H1 (cell line): Measurements from ENCODE around the gene MOGAT3. TPM values are rescaled to one million over a fixed set of nuclear protein-coding genes. Genes with fewer than 3 reads are reported as not detected.
A peak's percentile ranks its signal among the peaks of the same experiment; 100 is the strongest.

Source experiments
- CTCF ChIA-PET: fragments of 300-600 bp; sonication (Branson Sonifier 250); formaldehyde crosslinking; loops from one replicate; lab custom pipeline; 2021; ENCODE audit not compliant: partially characterized antibody; lab: Charles Lee
- POLR2A ChIA-PET: fragments of 300-600 bp; sonication (Branson Sonifier 250); formaldehyde crosslinking; loops from one replicate; lab custom pipeline; 2021; ENCODE audit warnings: inconsistent platforms; ENCODE audit not compliant: partially characterized antibody; lab: Charles Lee
- DNase-seq, 2 experiments: peaks; one replicate each; pipeline versions ENCODE4 v3.0.0 to v3.0.0-alpha.2; 2010 to 2022; ENCODE audit warnings: low spot score in 2 of 2, low read depth in 1 of 2, mixed read lengths in 1 of 2
- FAIRE-seq: peaks from 2 replicates; lab custom pipeline; 2011; peaks lifted over from hg19 to GRCh38; lab: Jason Lieb, UNC
- H2AFZ ChIP-seq: 2 replicates; pipeline ENCODE4 v1.8.1; 2012; ENCODE audit warnings: low read length, inconsistent platforms
- H2AK5ac ChIP-seq: 2 replicates; pipeline ENCODE4 v1.6.1; 2013; ENCODE audit warnings: low read depth, low read length
- H2BK120ac ChIP-seq: replicated peaks from 2 replicates; pipeline ENCODE3; 2013; ENCODE audit warnings: low read depth, low read length, inconsistent platforms
- H2BK12ac ChIP-seq: 2 replicates; pipeline ENCODE4 v1.6.1; 2013; ENCODE audit warnings: low read depth, low read length
- H2BK15ac ChIP-seq: 2 replicates; pipeline ENCODE4 v1.6.1; 2013; ENCODE audit warnings: low read length
- H2BK20ac ChIP-seq: 2 replicates; pipeline ENCODE4 v1.6.1; 2013; ENCODE audit warnings: low read length
- H2BK5ac ChIP-seq: 2 replicates; pipeline ENCODE4 v1.6.1; 2013; ENCODE audit warnings: low read depth, low read length
- H3K14ac ChIP-seq: 2 replicates; pipeline ENCODE4 v1.6.1; 2013; ENCODE audit warnings: inconsistent platforms; ENCODE audit not compliant: insufficient read length
- H3K18ac ChIP-seq: 2 replicates; pipeline ENCODE4 v1.6.1; 2013; ENCODE audit warnings: low read length; ENCODE audit errors: extremely low read depth
- H3K23ac ChIP-seq: 2 replicates; pipeline ENCODE4 v1.6.1; 2013; ENCODE audit warnings: inconsistent platforms; ENCODE audit not compliant: insufficient read length
- H3K23me2 ChIP-seq: 2 replicates; pipeline ENCODE4 v1.6.1; 2013; ENCODE audit warnings: low read depth, low read length
- H3K27ac ChIP-seq: 2 replicates; pipeline ENCODE4 v1.6.1; 2011; ENCODE audit warnings: low read depth, low read length, inconsistent platforms
- H3K27me3 ChIP-seq, 4 experiments: replicated peaks in 1 of 4; 1 replicate in 1 of 4; 2 replicates in 3 of 4; pipeline versions ENCODE4 v1.6.1 to v1.8.1; 2011 to 2013; ENCODE audit warnings: low read length in 3 of 4, mild to moderate bottlenecking in 3 of 4, inconsistent platforms in 2 of 4, mixed read lengths in 2 of 4, moderate library complexity in 1 of 4; ENCODE audit not compliant: control insufficient read depth in 3 of 4, insufficient read depth in 3 of 4; ENCODE audit errors: extremely low read depth in 1 of 4
- H3K36me3 ChIP-seq, 4 experiments: 2 replicates each; pipeline versions ENCODE4 v1.6.1 to v1.8.1; 2011 to 2013; ENCODE audit warnings: mild to moderate bottlenecking in 4 of 4, low read length in 3 of 4, moderate library complexity in 2 of 4, control low read depth in 1 of 4, inconsistent platforms in 1 of 4; ENCODE audit not compliant: insufficient read depth in 4 of 4, control insufficient read depth in 2 of 4
- H3K4ac ChIP-seq: replicated peaks from 2 replicates; pipeline ENCODE3; 2013; ENCODE audit warnings: low read length, low read depth, mixed read lengths, inconsistent platforms; ENCODE audit not compliant: insufficient read length
- H3K4me1 ChIP-seq, 4 experiments: replicated peaks in 1 of 4; 1 replicate in 1 of 4; 2 replicates in 3 of 4; pipeline versions ENCODE4 v1.6.1 to v1.8.1; 2011 to 2013; ENCODE audit warnings: low read length in 3 of 4, inconsistent platforms in 2 of 4, mixed read lengths in 1 of 4; ENCODE audit not compliant: insufficient read depth in 4 of 4, control insufficient read depth in 3 of 4
- H3K4me2 ChIP-seq, 2 experiments: 2 replicates each; pipeline versions ENCODE4 v1.6.1 to v1.8.1; 2011 to 2013; ENCODE audit warnings: low read depth in 2 of 2, low read length in 2 of 2, control low read depth in 1 of 2, inconsistent platforms in 1 of 2, mild to moderate bottlenecking in 1 of 2; ENCODE audit not compliant: insufficient read depth in 1 of 2
- H3K4me3 ChIP-seq, 4 experiments: fragments of 200-600, 300-600 bp in 1 of 4; sonication (generic), shearing (Covaris generic), sonication (Bioruptor Twin) in 1 of 4; 2 replicates each; pipeline versions ENCODE4 v1.5.1 to v1.8.1; 2011 to 2016; ENCODE audit warnings: low read length in 4 of 4, low read depth in 3 of 4, control low read depth in 2 of 4, inconsistent platforms in 2 of 4, mild to moderate bottlenecking in 2 of 4, mixed read lengths in 1 of 4, moderate library complexity in 1 of 4; ENCODE audit not compliant: insufficient read depth in 2 of 4; ENCODE audit errors: extremely low read depth in 1 of 4
- H3K56ac ChIP-seq: replicated peaks from 2 replicates; pipeline ENCODE3; 2013; ENCODE audit warnings: low read depth, mild to moderate bottlenecking, mixed read lengths, low read length, inconsistent platforms; ENCODE audit not compliant: insufficient read length
- H3K79me1 ChIP-seq: 2 replicates; pipeline ENCODE4 v1.6.1; 2013; ENCODE audit warnings: low read depth, low read length, control low read depth
- H3K79me2 ChIP-seq, 2 experiments: 2 replicates each; pipeline versions ENCODE4 v1.6.1 to v1.8.1; 2012 to 2013; ENCODE audit warnings: low read length in 2 of 2, mild to moderate bottlenecking in 2 of 2, inconsistent platforms in 1 of 2; ENCODE audit not compliant: insufficient read depth in 2 of 2, control insufficient read depth in 1 of 2
- H3K9ac ChIP-seq, 4 experiments: replicated peaks in 1 of 4; 1 replicate in 1 of 4; 2 replicates in 3 of 4; pipeline versions ENCODE4 v1.6.1 to v1.8.1; 2011 to 2013; ENCODE audit warnings: low read depth in 3 of 4, low read length in 3 of 4, control low read depth in 2 of 4, mild to moderate bottlenecking in 2 of 4, moderate library complexity in 2 of 4, inconsistent platforms in 1 of 4; ENCODE audit errors: extremely low read depth in 1 of 4
- H3K9me3 ChIP-seq, 2 experiments: 2 replicates each; pipeline versions ENCODE4 v1.6.1 to v1.8.1; 2012 to 2013; ENCODE audit warnings: mild to moderate bottlenecking in 2 of 2, moderate library complexity in 2 of 2, control low read depth in 1 of 2, inconsistent platforms in 1 of 2, low read depth in 1 of 2, low read length in 1 of 2, mixed read lengths in 1 of 2; ENCODE audit not compliant: insufficient read depth in 2 of 2
- H4K20me1 ChIP-seq, 2 experiments: replicated peaks in 1 of 2; 2 replicates each; pipeline versions ENCODE3 to v1.8.1; 2011 to 2013; ENCODE audit warnings: inconsistent platforms in 2 of 2, low read length in 2 of 2, mild to moderate bottlenecking in 1 of 2; ENCODE audit not compliant: insufficient read depth in 2 of 2, control insufficient read depth in 1 of 2
- H4K5ac ChIP-seq: 2 replicates; pipeline ENCODE4 v1.6.1; 2013; ENCODE audit warnings: low read length, low read depth, mixed read lengths, inconsistent platforms; ENCODE audit not compliant: insufficient read length
- H4K8ac ChIP-seq: 2 replicates; pipeline ENCODE4 v1.8.0; 2013; ENCODE audit warnings: mild to moderate bottlenecking, moderate library complexity, low read length, inconsistent platforms; ENCODE audit not compliant: insufficient read depth; ENCODE audit errors: extremely low read depth
- H4K91ac ChIP-seq: replicated peaks from 2 replicates; pipeline ENCODE3; 2013; ENCODE audit warnings: low read length, mixed read lengths, inconsistent platforms; ENCODE audit not compliant: insufficient read length
- HDAC2 ChIP-seq, 2 experiments: fragments of 300-600 bp in 1 of 2; sonication (generic) in 1 of 2; IDR thresholded peaks; 2 replicates each; pipeline ENCODE4 v1.6.1; 2011 to 2012; ENCODE audit warnings: low read depth in 2 of 2, low read length in 2 of 2, mild to moderate bottlenecking in 2 of 2, moderate library complexity in 2 of 2, borderline replicate concordance in 1 of 2, inconsistent platforms in 1 of 2
- SIX5 ChIP-seq: IDR thresholded peaks from 2 replicates; pipeline ENCODE4 v1.6.1; 2011; ENCODE audit warnings: mild to moderate bottlenecking, low read depth, low read length
- TAF7 ChIP-seq: optimal IDR thresholded peaks from 2 replicates; pipeline ENCODE3; 2011; ENCODE audit warnings: low read depth, mild to moderate bottlenecking, inconsistent platforms, low read length, moderate library complexity, borderline replicate concordance
- WGBS, 2 experiments: shearing (Covaris generic) in 1 of 2; methylation state at CpG; one replicate each; pipeline versions ENCODE4 v1.1.6 to v1.1.7; 2013 to 2015; ENCODE audit warnings: low lambda C conversion rate in 2 of 2, mixed read lengths in 2 of 2, inconsistent platforms in 1 of 2, low coverage in 1 of 2, missing lambda C conversion rate in 1 of 2; ENCODE audit not compliant: insufficient replicate concordance in 2 of 2, insufficient coverage in 1 of 2, insufficient read length in 1 of 2; ENCODE audit errors: extremely low coverage in 1 of 2, missing lambda C conversion rate in 1 of 2; 5-methylcytosine and 5-hydroxymethylcytosine counted together
- polyA plus RNA-seq, 7 experiments: library from polyadenylated mRNA; depleted of rRNA in 3 of 7; stranded (reverse) in 5 of 7; unstranded in 2 of 7; fragments of >200 nt in 5 of 7; fragments of 200-250 nt in 2 of 7; gene quantifications; 1 replicate in 5 of 7; 2 replicates in 1 of 7; 4 replicates in 1 of 7; pipeline versions ENCODE4 v1.2.1 to v1.2.3, GENCODE V29; 2011 to 2013; ENCODE audit warnings: missing spikeins in 2 of 7, mixed read lengths in 2 of 7
- total RNA-seq: library from RNA; stranded (reverse); fragmentation: NEBNext Ultra II Directional; extraction: Animal tissue kit (Norgen Biotek cat#: 25700); gene quantifications from 2 replicates; pipeline ENCODE4 v1.2.1, GENCODE V29; 2021

MOGAT3 gene
- total and polyA plus RNA-seq, 2 of the 8 experiments (the other 6 are each of a cell fraction or from before 2014, with no cell fraction given): 0.21 to 0.82 TPM

DNA sequence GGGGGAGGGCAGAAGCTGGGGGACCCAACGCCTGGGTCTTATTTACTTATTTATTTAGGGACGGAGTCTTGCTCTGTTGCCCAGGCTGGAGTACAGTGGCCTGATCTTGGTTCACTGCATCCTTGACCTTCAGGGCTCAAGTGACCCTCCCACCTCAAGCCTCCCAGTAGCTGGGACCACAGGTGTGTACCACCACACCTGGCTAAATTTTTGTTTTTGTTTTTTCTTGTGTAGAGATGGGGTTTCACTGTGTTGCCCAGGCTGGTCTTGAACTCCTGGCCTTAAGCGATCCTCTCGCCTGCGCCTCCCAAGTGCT lies 1.7 kb upstream of the MOGAT3 start:
- POLR2A ChIA-PET: interaction anchor here (1.0 to 4.5 kb wide), 7 partner anchors 10 to 96 kb away, joined by 3 to 17 read pairs (median 6); partner anchors contain the start of genes PLOD3 and ZNHIT1
- peak overlapping the region; percentile 52; the same call in 1 of the 2 replicates for H2BK5ac ChIP-seq
- 87% methylated on average over 5 of the region's 5 CpGs; no CpG with 5 or more reads in 1 of the 2 experiments for WGBS, 2 experiments

More for the DNA sequence above, 1.7 kb upstream of the MOGAT3 start:
- Histone ChIP-seq H3K79me1 (no peaks in the 10 kb centered on the region), H4K20me1 (peaks cover 0 to 2% of the 10 kb centered on the region in 2 experiments), H3K23ac (no peak overlapping the region), H3K23me2 (peaks cover 8% of the 10 kb centered on the region; the same call in 1 of the 2 replicates), H3K14ac (no peak overlapping the region), H3K27ac (no peak overlapping the region), H2BK12ac (0 out of 2 replicates have a peak overlapping the region, but pooled peaks have one; percentile 60)
- no peak for FAIRE-seq
- no peak for TF ChIP-seq SIX5
- TF ChIP-seq TAF7: no peak
- TF ChIP-seq HDAC2 (IDR thresholded peaks at IDR 0.05; ENCODE audit: borderline replicate concordance in 1 of 2, low read depth in 2 of 2, low read length in 2 of 2): 0 out of 4 replicates have a peak, but pooled peaks of 1 of the 2 experiments have one; percentile 9
- TF ChIP-seq, all 59 proteins: peak for 1
- no peak overlapping the region for H2BK15ac ChIP-seq
- no peak overlapping the region for H4K91ac ChIP-seq
- H2AK5ac ChIP-seq: no peak overlapping the region
- H3K9me3 ChIP-seq: no peaks in the 10 kb centered on the region
- H2AFZ ChIP-seq: no peak overlapping the region
- peak overlapping the region in 2 of 4 experiments; percentile 39 to 60; a peak in 3 of 8 replicates for H3K4me3 ChIP-seq
- H3K9ac ChIP-seq: no peak overlapping the region
- 0 out of 2 replicates have a peak overlapping the region, but pooled peaks have one; percentile 23 for H2BK20ac ChIP-seq
- H3K27me3 ChIP-seq: peaks cover 0 to 16% (median 9%) of the 10 kb centered on the region in 4 experiments; a peak in 5 of 7 replicates
- peak overlapping the region; percentile 72; the same call in 1 of the 2 replicates for H4K8ac ChIP-seq
- H3K4ac ChIP-seq: no peak overlapping the region
- H3K79me2 ChIP-seq: no peaks in the 10 kb centered on the region
- no peak overlapping the region for H3K56ac ChIP-seq
- CTCF ChIA-PET: interaction anchor here (0.8 to 3.0 kb wide), 7 partner anchors 11 to 80 kb away, joined by 3 to 22 read pairs (median 4); partner anchors contain the start of genes PLOD3 and ZNHIT1
- peak overlapping the region; percentile 59 to 67 for H3K4me2 ChIP-seq
- H3K18ac ChIP-seq: no peak overlapping the region
- no peaks in the 10 kb centered on the region for H3K36me3 ChIP-seq
- DNase-seq: no peak
- H3K4me1 ChIP-seq: peaks cover 5 to 21% (median 14%) of the 10 kb centered on the region in 4 experiments
- no peak overlapping the region for H4K5ac ChIP-seq
- no peak overlapping the region for H2BK120ac ChIP-seq
